GM12878 (cell line): ENCODE results near the gene CYP2J2. TPM values are rescaled to one million over a fixed set of nuclear protein-coding genes. Genes with fewer than 3 reads are reported as not detected.

Experiments used
- ATAC-seq: fragments of 200-7000 bp; cut with Tn5 transposase; 3 replicates; pipeline ENCODE4 v1.9.1; 2020; ENCODE audit warnings: mild to moderate bottlenecking, moderate library complexity
- BruUV-seq: library from RNA; stranded (reverse); fragments of 400-500 nt; replicated peaks from 2 replicates; lab custom pipeline; 2021; lab: Mats Ljungman, UMichigan
- CTCF ChIA-PET: fragments of 300-600 bp; sonication (Branson Sonifier 250); formaldehyde crosslinking; extraction: SDS; loops from one replicate; lab custom pipeline; 2021; ENCODE audit warnings: inconsistent platforms; lab: Yijun Ruan, JAX
- POLR2A ChIA-PET: fragments of 350-600 bp; formaldehyde crosslinking; extraction: SDS; loops from one replicate; lab custom pipeline; 2021; ENCODE audit warnings: inconsistent platforms; lab: Charles Lee
- RAD21 ChIA-PET: fragments of 300-600 bp; sonication (Branson Sonifier 250); formaldehyde crosslinking; loops from one replicate; lab custom pipeline; 2023; ENCODE audit warnings: antibody characterized with exemption; ENCODE audit not compliant: unreplicated experiment; lab: Charles Lee
- SMC1A ChIA-PET: fragments of 300-600 bp; sonication (Branson Sonifier 250); formaldehyde crosslinking; loops from one replicate; lab custom pipeline; 2023; ENCODE audit not compliant: unreplicated experiment, uncharacterized antibody; lab: Charles Lee
- DNase-seq: peaks from one replicate; pipeline ENCODE4 v3.0.0-alpha.2; 2011; ENCODE audit warnings: low read depth, low spot score
- FAIRE-seq: peaks from 3 replicates; lab custom pipeline; 2011; peaks lifted over from hg19 to GRCh38; lab: Jason Lieb, UNC
- H2AFZ ChIP-seq: 2 replicates; pipeline ENCODE4 v1.6.0; 2011; ENCODE audit warnings: low read depth, low read length, control low read depth; ENCODE audit not compliant: control insufficient read depth
- H3K27ac ChIP-seq: 2 replicates; pipeline ENCODE4 v1.5.1; 2011; ENCODE audit warnings: control low read depth; ENCODE audit not compliant: control insufficient read depth, insufficient read depth
- H3K27me3 ChIP-seq, 2 experiments: replicated peaks in 1 of 2; 2 replicates each; pipeline versions ENCODE4 v1.6.0 to v1.6.1; 2011; ENCODE audit warnings: low read length in 1 of 2; ENCODE audit not compliant: control insufficient read depth in 2 of 2, insufficient read depth in 2 of 2
- H3K36me3 ChIP-seq, 2 experiments: 2 replicates each; pipeline ENCODE4 v1.5.1; 2011; ENCODE audit warnings: low read length in 1 of 2; ENCODE audit not compliant: control insufficient read depth in 2 of 2, insufficient read depth in 2 of 2
- H3K4me1 ChIP-seq: 2 replicates; pipeline ENCODE4 v1.6.1; 2011; ENCODE audit warnings: mild to moderate bottlenecking, low read length, moderate library complexity, mixed read lengths; ENCODE audit not compliant: control insufficient read depth, insufficient read depth
- H3K4me2 ChIP-seq: 2 replicates; pipeline ENCODE4 v1.6.0; 2011; ENCODE audit warnings: control low read depth; ENCODE audit not compliant: control insufficient read depth, insufficient read depth
- H3K4me3 ChIP-seq: fragments of 200-600 bp; sonication (generic); 2 replicates; pipeline ENCODE4 v1.5.1; 2016
- H3K79me2 ChIP-seq: 2 replicates; pipeline ENCODE4 v1.6.0; 2011; ENCODE audit warnings: low read length; ENCODE audit not compliant: control insufficient read depth, insufficient read depth
- H3K9ac ChIP-seq: 2 replicates; pipeline ENCODE4 v1.8.0; 2011; ENCODE audit warnings: low read length, control low read depth, mixed read lengths; ENCODE audit not compliant: control insufficient read depth, insufficient read depth
- H3K9me3 ChIP-seq: replicated peaks from 3 replicates; pipeline ENCODE4 v1.5.1; 2011; ENCODE audit warnings: mild to moderate bottlenecking, low read length; ENCODE audit not compliant: control insufficient read depth, insufficient read depth
- H4K20me1 ChIP-seq: 2 replicates; pipeline ENCODE4 v1.6.0; 2011; ENCODE audit not compliant: control insufficient read depth, insufficient read depth
- E4F1 ChIP-seq: fragments of 450-650 bp; IDR thresholded peaks from 2 replicates; pipeline ENCODE4 v1.6.1; 2018; ENCODE audit warnings: borderline replicate concordance, mild to moderate bottlenecking; ENCODE audit not compliant: partially characterized antibody
- MTA3 ChIP-seq: IDR thresholded peaks from 2 replicates; pipeline ENCODE4 v1.6.1; 2012; ENCODE audit warnings: low read length, inconsistent platforms, borderline replicate concordance
- NR2F1 ChIP-seq: fragments of 450-650 bp; conservative IDR thresholded peaks from 2 replicates; pipeline ENCODE4 v1.6.1; 2017; ENCODE audit warnings: mild to moderate bottlenecking
- WGBS: methylation state at CpG from one replicate; pipeline ENCODE4 v1.1.6; 2016; ENCODE audit warnings: low lambda C conversion rate; ENCODE audit not compliant: insufficient replicate concordance, insufficient coverage; ENCODE audit errors: missing lambda C conversion rate; 5-methylcytosine and 5-hydroxymethylcytosine counted together
- in situ Hi-C: fragments of 300-500 bp; cut with MboI; formaldehyde crosslinking; loops from 9 replicates; pipeline ENCODE4 v1.14.3; 2018; ENCODE audit warnings: mixed read lengths
- intact Hi-C: fragments of 100-400 bp; cut with micrococcal nuclease; formaldehyde crosslinking; loops from one replicate; pipeline ENCODE4 v1.14.2; 2022; ENCODE audit not compliant: unreplicated experiment
- polyA plus RNA-seq, 11 experiments: library from polyadenylated mRNA; depleted of rRNA in 4 of 11; unstranded in 6 of 11; stranded (reverse) in 5 of 11; fragments of >200 nt; fragmentation: Nextera tagmentation in 4 of 11; fragmentation: Illumina TruSeq in 1 of 11; extraction: Ambion mirVana in 4 of 11; extraction: Trizol in 1 of 11; gene quantifications; 1 replicate in 1 of 11; 2 replicates in 10 of 11; pipeline versions ENCODE4 v1.2.1 to v1.2.3, GENCODE V29; 2011 to 2016; ENCODE audit warnings: inconsistent platforms in 2 of 11, missing spikeins in 2 of 11, low read depth in 1 of 11
- total RNA-seq, 4 experiments: library from RNA; depleted of rRNA in 3 of 4; stranded (reverse); fragments of >200 nt in 3 of 4; fragmentation: Illumina TruSeq in 1 of 4; extraction: Trizol in 1 of 4; gene quantifications; 2 replicates each; pipeline versions ENCODE4 v1.2.1 to v1.2.3, GENCODE V29; 2013 to 2021
- TF ChIP-seq, protein P1 (sequence below): fragments of 450-650 bp; IDR thresholded peaks from 2 replicates; pipeline ENCODE4 v1.6.1; 2017; ENCODE audit warnings: antibody characterized with exemption, mild to moderate bottlenecking, moderate library complexity

The CYP2J2 gene
- total and polyA plus RNA-seq, 10 of the 15 experiments (the other 5 are each of a cell fraction or from before 2014, with no cell fraction given), result 0.06 to 0.34 (median 0.10) TPM; not detected in 3

- ATAC-seq, result no peak
Measured at GRCh38 chr1:59908682-59909081, 17.9 kb downstream of the CYP2J2 start.

More at GRCh38 chr1:59908682-59909081, 17.9 kb downstream of the CYP2J2 start:
- FAIRE-seq (no peak), DNase-seq (no peak)
- SMC1A ChIA-PET, result no interaction called here
- CTCF ChIA-PET, result no interaction called here
- Histone ChIP-seq H3K4me1 (no peaks in the 10 kb centered on the region), H3K4me2 (no peak overlapping the region), H3K9ac (no peak overlapping the region), H3K9me3 (no peaks in the 10 kb centered on the region), H3K79me2 (no peaks in the 10 kb centered on the region), H3K4me3 (no peak overlapping the region), H3K27me3 (no peaks in the 10 kb centered on the region), H3K36me3 (no peaks in the 10 kb centered on the region), H4K20me1 (no peaks in the 10 kb centered on the region), H2AFZ (no peak overlapping the region), H3K27ac (no peak overlapping the region)
- WGBS, result 59% methylated on average over 2 of the region's 2 CpGs
- intact Hi-C loops (no loop called here), in situ Hi-C loops (no loop called here)
- POLR2A ChIA-PET, result no interaction called here
- no TSS peak for BruUV-seq
- RAD21 ChIA-PET, result no interaction called here
- TF ChIP-seq, protein P1, sequence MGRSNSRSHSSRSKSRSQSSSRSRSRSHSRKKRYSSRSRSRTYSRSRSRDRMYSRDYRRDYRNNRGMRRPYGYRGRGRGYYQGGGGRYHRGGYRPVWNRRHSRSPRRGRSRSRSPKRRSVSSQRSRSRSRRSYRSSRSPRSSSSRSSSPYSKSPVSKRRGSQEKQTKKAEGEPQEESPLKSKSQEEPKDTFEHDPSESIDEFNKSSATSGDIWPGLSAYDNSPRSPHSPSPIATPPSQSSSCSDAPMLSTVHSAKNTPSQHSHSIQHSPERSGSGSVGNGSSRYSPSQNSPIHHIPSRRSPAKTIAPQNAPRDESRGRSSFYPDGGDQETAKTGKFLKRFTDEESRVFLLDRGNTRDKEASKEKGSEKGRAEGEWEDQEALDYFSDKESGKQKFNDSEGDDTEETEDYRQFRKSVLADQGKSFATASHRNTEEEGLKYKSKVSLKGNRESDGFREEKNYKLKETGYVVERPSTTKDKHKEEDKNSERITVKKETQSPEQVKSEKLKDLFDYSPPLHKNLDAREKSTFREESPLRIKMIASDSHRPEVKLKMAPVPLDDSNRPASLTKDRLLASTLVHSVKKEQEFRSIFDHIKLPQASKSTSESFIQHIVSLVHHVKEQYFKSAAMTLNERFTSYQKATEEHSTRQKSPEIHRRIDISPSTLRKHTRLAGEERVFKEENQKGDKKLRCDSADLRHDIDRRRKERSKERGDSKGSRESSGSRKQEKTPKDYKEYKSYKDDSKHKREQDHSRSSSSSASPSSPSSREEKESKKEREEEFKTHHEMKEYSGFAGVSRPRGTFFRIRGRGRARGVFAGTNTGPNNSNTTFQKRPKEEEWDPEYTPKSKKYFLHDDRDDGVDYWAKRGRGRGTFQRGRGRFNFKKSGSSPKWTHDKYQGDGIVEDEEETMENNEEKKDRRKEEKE, result no peak
- no peak for TF ChIP-seq E4F1
- no peak for TF ChIP-seq MTA3
- no peak for TF ChIP-seq NR2F1
